GM12801 (cell line): ENCODE data around the gene SYT13.

Source experiments
- TF ChIP-seq, protein P1 (sequence below): IDR thresholded peaks from one replicate; pipeline ENCODE4 v1.5.1; 2011; ENCODE audit warnings: control low read depth; ENCODE audit not compliant: insufficient read length; ENCODE audit errors: extremely low read depth

SYT13 gene

DNA sequence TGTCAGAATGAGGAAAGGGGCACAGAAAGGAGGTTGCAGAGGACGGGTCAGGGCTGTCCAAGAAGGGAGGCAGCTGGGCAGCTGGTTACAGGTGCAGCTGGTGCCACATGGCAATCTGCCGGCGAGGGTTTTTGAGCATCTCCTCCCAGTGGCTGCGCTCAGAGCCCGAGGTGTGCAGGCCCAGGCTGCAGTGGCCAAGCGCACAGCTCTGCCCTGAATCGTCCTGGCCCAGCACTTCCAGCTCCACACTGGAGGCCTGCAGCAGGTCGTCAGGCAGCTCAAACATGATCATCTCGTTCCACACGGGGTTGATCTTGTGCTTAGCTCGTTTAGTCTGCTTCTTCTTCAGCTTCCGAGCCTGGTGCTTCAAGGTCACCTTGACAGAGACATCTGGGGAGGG lies 42.2 kb downstream of the SYT13 start:
- TF ChIP-seq, protein P1, sequence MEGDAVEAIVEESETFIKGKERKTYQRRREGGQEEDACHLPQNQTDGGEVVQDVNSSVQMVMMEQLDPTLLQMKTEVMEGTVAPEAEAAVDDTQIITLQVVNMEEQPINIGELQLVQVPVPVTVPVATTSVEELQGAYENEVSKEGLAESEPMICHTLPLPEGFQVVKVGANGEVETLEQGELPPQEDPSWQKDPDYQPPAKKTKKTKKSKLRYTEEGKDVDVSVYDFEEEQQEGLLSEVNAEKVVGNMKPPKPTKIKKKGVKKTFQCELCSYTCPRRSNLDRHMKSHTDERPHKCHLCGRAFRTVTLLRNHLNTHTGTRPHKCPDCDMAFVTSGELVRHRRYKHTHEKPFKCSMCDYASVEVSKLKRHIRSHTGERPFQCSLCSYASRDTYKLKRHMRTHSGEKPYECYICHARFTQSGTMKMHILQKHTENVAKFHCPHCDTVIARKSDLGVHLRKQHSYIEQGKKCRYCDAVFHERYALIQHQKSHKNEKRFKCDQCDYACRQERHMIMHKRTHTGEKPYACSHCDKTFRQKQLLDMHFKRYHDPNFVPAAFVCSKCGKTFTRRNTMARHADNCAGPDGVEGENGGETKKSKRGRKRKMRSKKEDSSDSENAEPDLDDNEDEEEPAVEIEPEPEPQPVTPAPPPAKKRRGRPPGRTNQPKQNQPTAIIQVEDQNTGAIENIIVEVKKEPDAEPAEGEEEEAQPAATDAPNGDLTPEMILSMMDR: no peak

DNA sequence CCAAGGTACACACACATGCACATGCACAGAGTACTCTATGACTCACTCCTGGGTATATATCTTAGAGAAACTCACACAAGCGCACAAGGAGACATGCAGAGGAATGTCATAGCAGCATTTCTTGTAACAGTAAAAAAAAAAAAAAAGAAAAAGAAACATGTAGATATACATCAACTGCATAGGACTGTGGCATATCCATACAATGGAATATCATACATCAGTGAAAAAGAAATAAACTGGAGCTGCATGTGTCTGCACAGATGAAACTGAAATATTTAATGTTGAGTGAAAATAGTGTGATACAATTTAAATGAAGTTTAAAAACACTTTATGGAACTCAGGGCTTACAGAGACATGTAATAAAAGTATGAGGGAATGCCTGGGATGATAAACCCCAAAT lies 46.4 kb downstream of the SYT13 start:
- TF ChIP-seq, protein P1: no peak

DNA sequence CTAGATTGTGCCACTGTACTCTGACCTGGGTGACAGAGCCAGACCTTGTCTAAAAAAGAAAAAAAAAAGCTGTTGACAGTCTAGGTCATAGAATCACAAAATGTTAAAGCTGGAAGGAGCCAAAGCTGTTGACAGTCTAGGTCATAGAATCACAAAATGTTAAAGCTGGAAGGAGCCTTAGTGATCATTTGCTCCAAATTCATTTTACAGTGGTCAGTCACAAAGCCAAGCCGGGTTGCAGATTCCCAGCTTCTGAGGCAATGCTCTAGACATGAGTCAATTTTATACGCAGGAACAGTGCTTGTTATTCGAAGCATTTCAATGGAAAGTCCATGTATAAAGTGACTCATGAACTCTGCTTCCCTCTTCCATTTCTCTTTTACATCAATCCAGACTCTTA lies 47.4 kb downstream of the SYT13 start:
- TF ChIP-seq, protein P1: no peak

DNA sequence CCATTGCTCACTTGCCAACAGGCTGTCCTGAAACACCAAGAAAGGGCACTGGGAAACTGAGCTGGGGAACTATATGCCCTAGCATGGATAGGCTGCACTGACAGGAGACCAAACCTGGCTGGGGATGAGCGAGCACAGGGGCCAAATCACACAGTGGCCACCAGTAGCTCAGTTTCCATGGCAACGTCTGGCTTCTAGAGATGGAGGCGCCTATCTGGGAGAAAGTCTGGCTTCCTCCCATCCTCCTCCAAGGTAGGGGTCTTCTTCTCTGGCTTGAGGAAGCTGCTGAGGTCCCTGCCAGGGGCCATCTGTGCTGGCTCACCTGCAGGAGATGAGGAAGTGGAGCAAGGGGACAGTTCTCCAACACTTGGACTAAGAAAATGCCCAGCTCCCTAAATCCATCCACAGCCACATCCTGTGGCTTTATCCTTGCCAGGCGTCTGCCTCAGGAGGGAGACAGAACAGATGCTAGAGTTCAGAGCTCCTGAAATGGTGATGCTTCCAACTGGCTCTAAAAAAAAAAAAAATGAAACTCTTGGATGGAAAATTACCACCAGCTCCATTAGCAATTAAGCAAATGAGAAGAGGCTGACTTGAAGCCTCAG lies 48.3 kb downstream of the SYT13 start:
- TF ChIP-seq, protein P1: no peak

DNA sequence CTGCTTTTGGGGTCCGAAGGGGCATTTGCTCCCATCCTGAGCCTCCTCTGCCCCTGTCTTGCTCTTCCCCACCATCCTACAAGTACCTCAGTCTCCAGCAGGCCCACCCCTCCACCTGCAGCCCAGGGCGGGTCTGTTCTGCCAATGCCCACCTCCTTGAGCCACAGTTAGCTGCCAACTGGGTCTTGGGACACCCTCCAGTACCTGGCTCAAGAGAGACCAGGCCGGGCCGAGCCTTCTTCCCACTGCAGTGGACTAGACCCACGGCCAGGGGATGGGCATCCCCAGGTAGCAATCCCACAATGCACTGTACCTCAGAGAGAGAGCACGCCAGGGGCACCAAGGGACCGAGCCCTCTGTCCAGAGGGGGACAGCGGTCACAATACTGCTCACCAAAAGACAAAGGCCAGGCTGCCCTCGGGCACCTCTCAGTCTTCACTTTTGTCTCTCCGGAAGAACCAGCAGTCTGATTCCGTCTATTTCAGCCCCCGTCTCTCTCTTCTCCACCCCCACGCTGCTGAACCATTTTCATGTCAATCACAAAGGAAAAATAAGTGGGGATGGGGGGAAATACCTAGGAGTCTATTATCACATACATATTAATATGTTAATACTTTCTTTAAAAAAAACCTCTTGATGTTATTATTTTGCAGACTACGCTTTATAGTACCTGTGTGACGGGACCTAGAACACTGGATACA lies 51.7 kb downstream of the SYT13 start:
- TF ChIP-seq, protein P1: no peak

DNA sequence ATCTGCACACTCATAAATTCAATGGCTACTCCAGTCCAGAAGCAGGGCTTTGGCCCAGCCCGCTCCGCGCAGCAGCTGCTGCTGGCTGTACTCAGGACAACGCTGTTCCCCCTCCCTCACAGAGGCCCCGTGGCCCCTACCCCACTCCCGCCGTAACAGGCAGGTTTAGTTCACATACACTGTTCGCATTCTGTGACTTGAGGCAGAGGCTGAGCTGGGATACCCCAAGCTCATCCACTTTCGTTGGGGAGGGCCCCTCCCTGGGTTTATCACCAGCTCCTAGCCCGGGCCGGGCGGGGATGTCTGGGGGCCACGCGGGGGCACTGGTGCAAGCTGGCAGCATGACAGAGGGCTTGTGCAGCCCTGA lies 52.4 kb downstream of the SYT13 start:
- TF ChIP-seq, protein P1: no peak

DNA sequence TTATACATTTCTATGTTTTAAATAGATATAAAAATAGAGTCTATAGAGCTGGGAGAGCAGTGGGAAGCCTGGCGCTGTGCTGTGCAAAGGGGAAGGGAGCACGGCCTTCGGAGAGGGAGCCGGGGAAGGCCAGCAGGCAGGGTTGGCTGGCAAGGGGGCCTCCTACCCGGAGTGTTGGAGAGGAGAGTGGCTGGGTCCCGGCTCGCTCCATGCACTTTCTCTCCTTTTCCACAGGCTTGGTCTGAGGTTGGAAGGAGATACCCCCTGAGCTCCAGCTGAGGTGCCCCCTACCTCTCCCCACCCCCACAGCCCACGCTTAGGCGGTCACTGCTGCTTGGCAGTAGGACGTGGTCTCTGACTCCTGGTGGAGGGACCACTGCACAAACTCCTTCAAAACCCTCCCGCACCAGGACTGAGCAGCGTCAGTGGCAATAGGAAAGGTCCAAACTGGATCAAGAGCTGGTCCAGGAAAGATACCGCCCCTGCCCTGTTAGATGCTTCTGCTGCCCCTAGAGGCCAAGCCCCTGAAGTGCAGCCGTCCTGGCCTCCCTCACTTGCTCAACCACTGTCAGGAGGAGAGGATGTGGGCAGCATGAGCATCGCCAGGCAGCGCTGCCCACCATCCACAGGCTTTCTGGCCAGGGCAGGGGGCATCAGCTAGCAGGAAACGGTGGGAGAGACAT lies 52.9 kb downstream of the SYT13 start:
- TF ChIP-seq, protein P1: no peak
